Renal cortex interstitium (tissue), 11 donors: Measurements from ENCODE around the gene AKAP7. TPM values are rescaled to one million over a fixed set of nuclear protein-coding genes. Genes with fewer than 3 reads are reported as not detected.

Experiments used
- DNase-seq, 11 donors: peaks; one replicate each; pipeline ENCODE4 v3.0.0-alpha.2; 2013; ENCODE audit warnings: low read depth in 9 of 11, low spot score in 4 of 11; ENCODE audit errors: extremely low read depth in 1 of 11
- polyA plus RNA-seq, 3 donors: library from polyadenylated mRNA; unstranded; fragments of 120-200 nt; gene quantifications; one replicate each; pipeline ENCODE4 v1.2.1, GENCODE V29; 2013; ENCODE audit not compliant: insufficient read length in 3 of 3

The AKAP7 gene
- polyA plus RNA-seq, 3 donors: 10.4 to 14.8 (median 13.9) TPM

DNA sequence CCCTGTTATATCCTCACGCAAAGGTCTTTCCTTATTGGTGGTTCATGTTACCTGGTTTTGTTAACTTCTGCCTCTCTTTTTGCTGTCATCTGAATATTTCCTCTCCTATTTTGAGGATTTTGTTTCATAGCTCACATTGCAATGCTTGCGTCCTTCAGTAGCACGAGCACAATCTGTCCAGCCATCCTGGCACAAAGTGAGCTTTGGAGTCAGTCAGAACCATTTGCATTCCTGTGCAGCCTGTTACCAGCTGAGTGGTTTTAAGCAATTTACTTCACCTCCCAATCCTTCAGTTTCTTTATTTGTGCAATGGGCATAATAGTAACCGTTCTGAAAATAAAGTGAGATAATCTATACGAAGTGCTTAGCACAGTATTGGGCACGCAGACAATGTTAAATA is 42.7 kb downstream of the AKAP7 start:
- DNase-seq: no peak

GRCh38 chr6:131182991-131183425 is 47.7 kb downstream of the AKAP7 start:
- peak in 6 of 11 donors; percentile 9 to 26 (median 18) for DNase-seq

DNA sequence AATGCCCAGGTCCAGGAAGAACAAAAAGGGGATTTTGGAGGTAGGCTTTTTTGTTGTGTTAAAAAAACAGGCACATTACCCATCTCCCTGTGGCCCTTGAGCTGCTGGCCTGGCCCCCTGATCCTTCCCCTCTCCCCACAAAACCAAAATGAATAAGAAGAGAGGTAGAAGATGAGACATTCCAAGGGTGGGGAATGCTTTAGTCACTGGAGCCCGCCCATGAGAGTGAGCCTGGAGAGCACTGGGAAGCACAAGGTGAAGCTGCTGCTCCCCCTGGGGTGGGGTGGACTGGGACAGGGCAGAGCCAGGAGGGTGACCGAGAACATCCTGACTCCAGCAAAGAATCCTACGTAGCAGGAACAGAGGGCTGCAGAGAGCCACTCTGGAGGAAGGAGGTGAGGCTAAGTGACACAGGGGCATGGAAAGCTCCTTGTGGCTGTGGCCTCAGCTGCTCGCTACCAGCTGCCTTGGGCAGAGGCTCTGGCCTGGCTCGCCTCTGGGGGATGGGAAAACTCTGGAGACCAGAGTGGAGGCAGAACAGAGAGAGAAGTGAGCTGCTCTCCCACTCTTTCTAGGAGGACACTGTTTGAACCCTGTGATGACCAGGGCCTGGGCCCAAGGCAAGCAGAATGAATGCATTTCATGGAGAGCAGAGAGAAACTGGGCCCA is 48.3 kb downstream of the AKAP7 start:
- no peak for DNase-seq

DNA sequence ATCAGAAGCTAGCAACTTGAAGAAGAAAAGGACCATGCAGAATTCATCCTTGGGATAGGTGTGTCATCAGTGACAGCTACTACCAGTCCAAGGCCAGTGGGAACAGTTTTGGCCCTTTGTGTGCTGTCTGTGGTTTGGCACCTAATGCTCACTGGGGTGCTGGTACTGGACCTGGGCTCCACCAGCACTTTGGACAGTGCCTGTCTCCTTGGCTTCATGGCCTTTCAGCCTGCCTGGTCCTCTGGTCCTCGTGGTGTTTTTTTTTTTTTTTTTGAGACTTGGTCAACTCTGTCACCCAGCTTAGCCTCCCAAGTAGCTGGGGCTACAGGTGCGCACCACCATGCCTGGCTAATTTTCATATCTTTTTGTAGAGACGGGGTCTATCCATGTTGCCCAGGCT is 56.3 kb downstream of the AKAP7 start:
- no peak for DNase-seq

GRCh38 chr6:131197716-131198115 is 62.4 kb downstream of the AKAP7 start:
- DNase-seq: no peak

DNA sequence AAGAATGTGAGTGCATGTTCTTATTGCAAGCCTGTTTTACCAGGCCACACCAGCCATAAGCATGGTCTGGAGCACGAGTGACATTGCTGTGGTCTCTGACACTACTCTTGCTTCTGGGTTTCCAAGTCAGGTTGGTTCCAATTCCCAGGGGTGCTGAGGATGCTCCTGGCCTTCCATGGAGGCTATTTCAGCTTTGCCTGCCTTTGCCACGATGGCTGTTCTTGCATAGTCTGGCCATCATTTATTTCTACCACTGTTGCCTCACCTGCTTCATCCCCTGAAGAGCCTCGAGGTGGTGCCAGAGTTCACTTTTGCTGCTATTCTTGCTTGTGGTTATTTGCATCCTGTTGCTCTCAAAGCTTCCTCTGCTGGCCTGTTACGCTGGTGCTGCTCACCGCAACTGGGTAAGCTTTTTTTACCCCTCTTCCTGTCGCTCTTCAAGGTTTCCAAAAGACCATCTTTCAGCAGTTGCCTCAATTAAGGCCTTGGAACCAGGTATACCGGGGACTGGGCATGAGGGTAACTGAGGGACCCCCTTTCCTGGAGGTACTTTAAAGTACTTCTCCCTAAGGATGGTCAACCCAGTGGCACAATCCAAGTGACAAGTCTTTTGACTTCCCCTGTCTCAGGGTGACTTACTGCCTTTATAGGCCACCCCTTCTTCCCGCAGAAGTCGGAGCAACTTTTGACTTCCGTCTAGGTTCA is 64.5 kb downstream of the AKAP7 start:
- DNase-seq: peak in 6 of 11 donors; percentile 2 to 32 (median 12)

- no peak for DNase-seq
These were observed 70.4 kb downstream of the AKAP7 start for GRCh38 chr6:131205481-131206244.

GRCh38 chr6:131206463-131207251 is 71.4 kb downstream of the AKAP7 start:
- DNase-seq: no peak

GRCh38 chr6:131208787-131209186 is 73.5 kb downstream of the AKAP7 start:
- no peak for DNase-seq

DNA sequence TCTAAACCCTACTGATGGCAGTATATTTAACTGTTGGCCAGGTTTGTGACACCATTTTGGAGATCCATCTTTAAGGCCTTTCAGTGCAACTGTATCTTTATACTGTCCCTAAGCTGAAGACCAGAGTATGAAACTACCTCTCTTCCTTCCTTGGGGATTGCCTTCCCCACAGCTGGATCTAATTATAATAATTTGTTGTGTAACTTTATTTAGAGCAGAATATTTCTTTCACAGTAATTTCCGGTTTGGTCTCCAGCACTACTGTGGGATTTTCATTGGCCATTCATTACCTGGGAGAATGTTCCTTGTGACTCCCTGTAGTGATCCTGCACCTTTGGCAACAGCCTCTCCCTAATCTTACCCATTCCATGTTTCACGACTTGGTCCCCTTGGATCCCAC is 75.2 kb downstream of the AKAP7 start:
- DNase-seq: no peak

GRCh38 chr6:131212024-131212423 is 76.8 kb downstream of the AKAP7 start:
- no peak for DNase-seq

DNA sequence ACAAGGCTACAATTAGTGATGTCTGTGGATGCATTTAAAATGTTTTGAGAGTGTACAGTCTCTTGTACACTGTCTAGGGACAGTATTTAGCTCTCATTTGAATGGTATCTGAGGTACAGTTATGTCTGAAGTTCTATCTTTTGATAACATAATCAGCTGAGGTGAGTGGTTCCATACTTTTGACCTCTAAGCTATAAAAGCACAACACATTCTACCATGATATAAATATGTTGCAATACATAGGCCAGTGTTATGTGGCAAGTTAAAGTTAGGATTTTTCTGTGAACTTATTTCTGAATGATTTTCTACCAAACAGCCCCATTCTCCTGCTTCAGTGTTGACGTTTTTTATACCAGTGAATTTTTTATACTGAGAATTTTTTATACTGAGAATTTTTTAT is 77.6 kb downstream of the AKAP7 start:
- no peak for DNase-seq

GRCh38 chr6:131213501-131213990 is 78.3 kb downstream of the AKAP7 start:
- peak in 3 of 11 donors; percentile 3 to 22 (median 7) for DNase-seq

GRCh38 chr6:131215219-131215618 is 80.0 kb downstream of the AKAP7 start:
- DNase-seq: no peak

DNA sequence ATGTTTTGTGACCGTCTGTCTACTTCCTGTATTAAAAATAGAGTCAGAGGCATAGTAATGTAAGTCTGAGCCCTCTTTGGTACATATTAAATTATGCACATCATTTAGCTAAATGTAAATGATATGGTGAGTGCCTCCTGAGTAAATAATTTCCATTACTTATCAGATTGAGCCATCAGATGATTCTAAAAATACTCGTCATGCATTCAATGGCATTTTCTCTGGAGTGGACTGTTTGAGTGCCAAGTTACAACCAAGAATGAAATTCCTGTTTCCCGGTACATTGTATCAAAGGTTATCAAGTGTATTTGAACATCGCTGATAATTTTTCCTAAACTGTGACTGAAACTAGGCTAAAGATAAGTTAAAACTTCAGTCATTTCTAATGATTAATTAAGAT is 81.0 kb downstream of the AKAP7 start:
- DNase-seq: no peak

GRCh38 chr6:131222773-131223172 is 87.5 kb downstream of the AKAP7 start:
- DNase-seq: no peak

- DNase-seq: no peak
These were observed 88.1 kb downstream of the AKAP7 start for GRCh38 chr6:131223416-131223815.

DNA sequence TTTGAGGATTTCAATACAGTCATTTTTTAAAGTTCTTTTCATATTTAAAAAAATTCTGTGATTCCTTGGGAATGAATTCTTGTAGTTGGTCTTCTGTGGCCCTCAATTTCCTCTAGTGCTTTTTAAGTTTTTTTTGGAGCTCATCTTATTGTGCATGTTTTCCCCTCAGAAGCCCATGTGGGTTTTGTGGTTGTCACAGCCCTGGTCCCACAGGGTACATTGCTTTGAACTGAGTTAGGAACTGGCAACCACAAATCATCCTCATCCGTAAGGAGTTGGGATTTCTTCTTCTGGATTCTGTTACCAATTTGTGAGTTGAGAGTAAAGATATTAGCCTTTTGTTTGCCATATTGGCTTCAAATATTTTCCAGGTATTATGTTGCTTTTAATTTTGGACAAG is 89.9 kb downstream of the AKAP7 start:
- DNase-seq: no peak

- DNase-seq: no peak
These were observed 90.7 kb downstream of the AKAP7 start for GRCh38 chr6:131225959-131226358.
